Amniotic epithelial cell (primary cell): Measurements from ENCODE around the gene TMEM87B.
"Not testable (repeated sequence)": the region's sequence is repeated elsewhere in the genome, so short reads cannot be mapped to it uniquely, and the experiment has no call there.

Experiments
- DNase-seq: peaks from one replicate; pipeline ENCODE4 v3.0.0-alpha.2; 2010; ENCODE audit warnings: low read depth

TMEM87B gene

GRCh38 chr2:112121682-112122254 is 66.7 kb downstream of the TMEM87B start:
- peak; percentile 58 for DNase-seq

GRCh38 chr2:112129060-112129459 is 74.0 kb downstream of the TMEM87B start:
- no peak for DNase-seq

- no peak for DNase-seq
Measured at GRCh38 chr2:112133344-112133743, 78.3 kb downstream of the TMEM87B start.

DNA sequence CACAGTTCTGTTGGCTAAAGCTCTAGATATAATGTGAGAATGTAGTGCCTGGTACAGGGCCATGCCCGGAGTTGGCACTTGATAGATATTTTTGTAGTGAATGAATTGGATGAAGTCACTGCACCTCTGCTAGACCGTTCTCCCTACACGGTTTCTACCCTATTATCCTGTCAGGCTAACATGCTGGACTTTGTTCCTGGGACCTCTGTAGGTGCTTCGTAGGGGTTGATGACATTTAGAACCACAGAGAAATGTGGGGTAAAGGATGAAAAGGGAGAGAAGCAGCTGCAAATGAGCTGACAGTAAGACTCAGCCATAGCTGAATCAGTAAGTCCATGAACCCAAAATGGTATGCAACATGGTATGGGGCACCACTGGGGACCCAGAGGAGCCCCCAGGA is 79.1 kb downstream of the TMEM87B start:
- DNase-seq: no peak

- DNase-seq: no peak
Measured at GRCh38 chr2:112136096-112136495, 81.0 kb downstream of the TMEM87B start.

DNA sequence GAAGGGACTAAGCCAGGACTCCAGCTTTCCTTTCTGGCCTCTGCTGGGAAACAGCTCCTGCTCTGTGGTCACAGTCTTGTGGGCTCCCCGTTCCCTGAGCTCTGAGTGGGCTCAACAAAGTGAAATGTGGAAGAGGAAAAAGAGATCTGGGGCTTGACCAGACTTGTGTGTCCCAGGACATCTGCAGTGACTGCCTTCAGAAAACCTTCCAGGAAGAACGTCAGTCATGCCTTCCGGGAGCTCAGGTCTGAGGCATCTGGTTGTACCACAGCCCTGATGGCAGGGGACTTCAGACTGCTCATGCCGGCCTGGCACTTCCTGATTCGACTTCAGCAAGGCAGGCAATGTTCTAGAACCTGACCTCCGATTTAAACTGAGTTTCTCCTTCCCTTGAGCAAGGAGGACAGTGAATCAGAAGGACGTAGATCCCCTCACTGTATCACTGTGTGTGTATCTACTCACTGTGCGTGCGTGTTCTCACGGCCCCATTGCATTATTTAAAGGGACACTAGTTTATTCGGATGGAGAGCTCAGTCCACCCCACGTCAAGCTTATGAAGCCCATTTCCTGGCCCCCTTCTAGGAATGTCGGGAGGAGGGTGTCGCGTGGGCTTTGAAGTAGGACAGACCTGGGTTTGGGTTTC is 82.6 kb downstream of the TMEM87B start:
- no peak for DNase-seq

DNA sequence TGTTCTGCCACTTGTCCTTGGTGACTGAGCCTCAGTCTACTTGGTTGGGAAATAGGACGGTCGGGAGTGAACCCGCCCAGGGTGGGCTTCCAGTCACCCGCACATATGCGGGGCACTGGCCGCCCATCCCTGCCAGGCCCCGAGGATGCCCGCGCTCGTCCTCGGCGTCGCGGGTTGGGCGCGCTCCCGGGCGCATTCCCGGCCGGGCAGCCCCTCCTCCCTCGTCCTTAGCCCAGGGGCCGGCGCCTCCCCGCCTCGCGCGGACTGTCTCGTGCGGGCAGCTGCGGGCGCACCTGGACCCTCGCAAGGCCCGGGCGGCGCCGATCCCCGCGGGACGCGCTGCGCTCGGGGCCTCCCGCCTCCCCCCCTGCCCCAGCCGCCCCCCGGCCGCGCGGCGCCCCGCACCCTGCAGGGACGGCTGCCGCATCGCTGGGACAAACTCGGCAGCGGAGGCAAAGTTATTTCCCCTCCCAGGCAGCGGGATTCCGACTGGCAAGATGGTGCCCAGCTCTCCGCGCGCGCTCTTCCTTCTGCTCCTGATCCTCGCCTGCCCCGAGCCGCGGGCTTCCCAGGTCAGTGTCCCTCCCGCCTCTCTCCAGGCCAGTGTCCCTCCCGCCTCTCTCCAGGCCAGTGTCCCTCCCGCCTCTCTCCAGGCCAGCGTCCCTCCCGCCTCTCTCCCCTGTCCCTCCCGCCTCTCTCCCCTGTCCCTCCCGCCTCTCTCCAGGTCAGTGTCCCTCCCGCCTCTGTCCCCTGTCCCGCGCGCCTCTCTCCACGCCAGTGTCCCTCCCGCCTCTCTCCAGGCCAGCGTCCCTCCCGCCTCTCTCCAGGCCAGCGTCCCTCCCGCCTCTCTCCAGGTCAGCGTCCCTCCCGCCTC is 83.3 kb downstream of the TMEM87B start, which contains the start of gene FBLN7:
Gene FBLN7 (plus strand): TSS at position 227 of the 874 bp plus-strand sequence. CDS start 271 bp downstream, at position 498.
- DNase-seq: no peak

DNA sequence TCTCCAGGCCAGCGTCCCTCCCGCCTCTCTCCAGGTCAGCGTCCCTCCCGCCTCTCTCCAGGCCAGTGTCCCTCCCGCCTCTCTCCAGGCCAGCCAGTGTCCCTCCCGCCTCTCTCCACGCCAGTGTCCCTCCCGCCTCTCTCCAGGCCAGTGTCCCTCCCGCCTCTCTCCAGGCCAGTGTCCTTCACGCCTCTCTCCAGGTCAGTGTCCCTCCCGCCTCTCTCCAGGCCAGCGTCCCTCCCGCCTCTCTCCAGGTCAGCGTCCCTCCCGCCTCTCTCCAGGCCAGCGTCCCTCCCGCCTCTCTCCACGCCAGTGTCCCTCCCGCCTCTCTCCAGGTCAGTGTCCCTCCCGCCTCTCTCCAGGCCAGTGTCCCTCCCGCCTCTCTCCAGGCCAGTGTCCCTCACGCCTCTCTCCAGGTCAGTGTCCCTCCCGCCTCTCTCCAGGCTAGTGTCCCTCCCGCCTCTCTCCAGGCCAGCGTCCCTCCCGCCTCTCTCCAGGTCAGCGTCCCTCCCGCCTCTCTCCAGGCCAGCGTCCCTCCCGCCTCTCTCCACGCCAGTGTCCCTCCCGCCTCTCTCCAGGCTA is 84.1 kb downstream of the TMEM87B start:
- DNase-seq: not testable (repeated sequence)

DNA sequence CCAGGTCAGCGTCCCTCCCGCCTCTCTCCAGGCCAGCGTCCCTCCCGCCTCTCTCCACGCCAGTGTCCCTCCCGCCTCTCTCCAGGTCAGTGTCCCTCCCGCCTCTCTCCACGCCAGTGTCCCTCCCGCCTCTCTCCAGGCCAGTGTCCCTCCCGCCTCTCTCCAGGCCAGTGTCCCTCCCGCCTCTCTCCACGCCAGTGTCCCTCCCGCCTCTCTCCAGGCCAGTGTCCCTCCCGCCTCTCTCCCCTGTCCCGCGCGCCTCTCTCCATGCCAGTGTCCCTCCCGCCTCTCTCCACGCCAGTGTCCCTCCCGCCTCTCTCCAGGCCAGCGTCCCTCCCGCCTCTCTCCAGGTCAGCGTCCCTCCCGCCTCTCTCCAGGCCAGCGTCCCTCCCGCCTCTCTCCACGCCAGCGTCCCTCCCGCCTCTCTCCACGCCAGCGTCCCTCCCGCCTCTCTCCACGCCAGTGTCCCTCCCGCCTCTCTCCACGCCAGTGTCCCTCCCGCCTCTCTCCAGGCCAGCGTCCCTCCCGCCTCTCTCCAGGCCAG is 84.7 kb downstream of the TMEM87B start:
- DNase-seq: not testable (repeated sequence)

GRCh38 chr2:112140205-112140802 is 85.2 kb downstream of the TMEM87B start:
- DNase-seq: no peak

- no peak for DNase-seq
Measured at GRCh38 chr2:112140899-112141625, 86.0 kb downstream of the TMEM87B start.

- DNase-seq: no peak
Measured at GRCh38 chr2:112141626-112142007, 86.5 kb downstream of the TMEM87B start.

GRCh38 chr2:112142525-112143078 is 87.5 kb downstream of the TMEM87B start:
- DNase-seq: no peak

- DNase-seq: no peak
Measured at GRCh38 chr2:112143150-112143549, 88.1 kb downstream of the TMEM87B start.

- no peak for DNase-seq
Measured at GRCh38 chr2:112144966-112145365, 89.9 kb downstream of the TMEM87B start.

DNA sequence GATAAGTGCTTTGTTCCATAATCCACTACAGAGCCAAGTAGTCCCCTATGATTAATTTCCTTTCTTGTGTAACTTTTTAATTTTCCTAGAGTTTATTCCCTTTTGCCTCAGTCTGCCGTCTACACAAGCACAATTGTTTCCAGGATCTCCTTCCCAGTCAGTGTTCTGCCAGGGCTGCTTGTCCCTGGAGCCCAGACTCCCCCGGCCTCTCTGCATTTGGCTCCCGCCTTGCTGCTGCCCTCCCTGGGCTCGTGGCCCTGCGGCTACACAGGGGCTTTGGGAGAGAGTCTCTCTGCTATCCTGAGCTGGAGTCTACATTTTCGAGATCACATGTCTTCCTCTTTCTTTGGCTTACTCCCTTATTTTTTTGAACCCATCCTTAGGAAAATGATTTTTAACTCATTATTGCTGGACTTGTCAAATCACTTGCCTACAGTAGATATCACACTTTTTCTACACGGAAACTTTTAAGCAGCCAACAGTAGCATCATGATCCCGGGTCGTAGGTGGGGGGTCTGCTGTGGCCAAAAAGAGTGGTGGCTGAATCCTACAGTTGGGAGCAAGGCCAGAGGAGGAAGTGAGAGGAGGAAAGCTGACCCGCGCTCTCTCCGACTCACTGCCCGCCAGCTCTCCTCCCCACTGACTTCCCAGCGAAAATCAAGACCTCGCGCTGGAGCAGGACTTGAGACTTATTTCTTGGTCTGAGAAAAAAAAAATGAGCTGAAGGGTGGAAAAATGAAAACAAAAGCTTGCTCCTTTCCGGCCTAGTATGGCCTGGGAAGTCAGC is 92.5 kb downstream of the TMEM87B start:
- DNase-seq: no peak

GRCh38 chr2:112148477-112148876 is 93.4 kb downstream of the TMEM87B start:
- no peak for DNase-seq

- DNase-seq: no peak
Measured at GRCh38 chr2:112149194-112149593, 94.1 kb downstream of the TMEM87B start.

- DNase-seq: no peak
Measured at GRCh38 chr2:112149866-112150435, 94.9 kb downstream of the TMEM87B start.

- peak; percentile 97 for DNase-seq
Measured at GRCh38 chr2:112150447-112150846, 95.4 kb downstream of the TMEM87B start.
